Stimulated activated CD8-positive, alpha-beta memory T cell treated with anti-CD3 and anti-CD28 coated beads, Interleukin-7, amount 100 ng/mL, for 24 hours (primary cell): ENCODE results near the gene POMC.
"Not testable (repeated sequence)": the region's sequence is repeated elsewhere in the genome, so short reads cannot be mapped to it uniquely, and the experiment has no call there.

Source experiments
- DNase-seq: peaks from one replicate; pipeline ENCODE4 v3.0.0-alpha.2; 2020; ENCODE audit warnings: low read depth

The POMC gene

DNA sequence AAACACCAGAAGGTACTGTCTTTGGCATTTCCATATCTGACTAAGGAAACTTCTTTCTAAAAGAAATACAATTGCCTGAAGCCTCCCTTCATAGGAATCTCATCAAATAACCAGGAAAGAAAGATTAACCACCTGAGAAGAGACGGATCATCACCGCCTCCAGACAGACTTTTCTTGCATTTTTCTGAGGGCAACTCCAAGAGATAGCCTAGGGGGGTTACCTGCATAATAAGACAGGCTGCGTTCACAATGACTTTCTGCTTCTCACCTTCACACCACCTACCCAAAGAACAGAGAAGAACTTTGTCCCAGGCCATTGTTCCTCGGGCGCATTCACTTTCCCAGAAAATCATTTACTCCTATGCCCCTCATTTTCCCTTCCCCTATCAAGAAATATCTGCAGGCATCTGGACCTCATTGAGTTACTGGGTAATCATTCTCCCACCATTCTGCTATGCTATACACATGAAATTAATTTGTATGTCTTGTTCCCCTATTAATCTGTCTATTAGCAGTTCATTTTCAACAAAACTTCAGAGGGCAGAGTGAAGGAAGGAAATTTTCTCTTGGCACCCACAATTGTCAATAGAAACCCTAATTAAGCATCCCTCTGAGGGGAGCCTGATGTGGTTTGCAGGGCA, 8.3 kb upstream of the POMC start:
- no peak for DNase-seq

DNA sequence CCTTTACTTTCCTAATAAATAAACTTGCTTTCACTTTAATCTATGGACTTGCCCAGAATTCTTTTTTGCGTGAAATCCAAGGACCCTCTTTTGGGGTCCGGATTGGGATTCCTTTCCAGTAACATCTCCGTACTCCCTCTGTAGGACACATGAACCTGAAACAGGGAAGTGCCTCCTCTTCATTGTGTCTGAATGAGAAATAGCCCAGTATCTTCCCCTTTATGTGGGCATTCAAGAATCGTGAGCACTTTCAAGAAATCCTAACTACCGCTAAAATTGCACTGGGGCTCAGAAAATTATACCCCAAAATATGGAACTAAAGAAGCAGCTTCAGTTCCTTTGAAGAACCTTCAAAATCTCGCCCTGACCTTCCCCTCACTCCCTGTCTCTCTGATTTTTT, 7.8 kb upstream of the POMC start:
- no peak for DNase-seq

DNA sequence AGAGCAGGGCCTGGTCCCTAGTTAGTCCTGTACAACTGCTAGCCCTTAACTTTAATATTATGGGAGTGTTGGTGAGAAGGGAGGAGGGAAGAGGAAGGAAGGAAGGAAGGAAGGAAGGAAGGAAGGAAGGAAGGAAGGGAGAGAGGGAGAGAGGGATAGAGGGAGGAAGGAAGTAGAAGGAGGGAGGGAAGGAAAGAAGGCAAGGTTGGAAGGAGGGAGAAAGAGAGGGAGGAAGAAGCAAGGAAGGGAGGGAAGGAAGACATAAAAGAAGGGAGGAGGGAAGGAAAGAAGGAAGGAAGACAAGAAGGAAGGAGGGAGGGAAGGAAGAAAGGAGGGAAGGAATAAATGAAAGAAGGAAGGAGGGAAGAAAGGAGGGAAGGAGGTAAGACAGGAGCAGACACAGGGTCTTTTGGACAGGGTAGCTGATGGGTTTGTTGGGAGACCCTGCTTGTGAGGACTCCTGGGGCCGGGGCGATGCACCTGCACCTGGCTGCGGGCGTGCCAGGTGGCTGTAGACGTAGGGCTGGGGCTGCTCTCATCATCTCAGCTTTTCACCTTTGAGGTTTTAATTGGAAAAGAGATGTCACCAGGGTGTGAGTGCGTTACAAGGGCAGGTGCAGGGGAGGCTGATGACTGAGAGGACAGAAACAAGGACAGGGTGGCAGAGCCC, 5.9 kb upstream of the POMC start:
- DNase-seq = no peak

DNA sequence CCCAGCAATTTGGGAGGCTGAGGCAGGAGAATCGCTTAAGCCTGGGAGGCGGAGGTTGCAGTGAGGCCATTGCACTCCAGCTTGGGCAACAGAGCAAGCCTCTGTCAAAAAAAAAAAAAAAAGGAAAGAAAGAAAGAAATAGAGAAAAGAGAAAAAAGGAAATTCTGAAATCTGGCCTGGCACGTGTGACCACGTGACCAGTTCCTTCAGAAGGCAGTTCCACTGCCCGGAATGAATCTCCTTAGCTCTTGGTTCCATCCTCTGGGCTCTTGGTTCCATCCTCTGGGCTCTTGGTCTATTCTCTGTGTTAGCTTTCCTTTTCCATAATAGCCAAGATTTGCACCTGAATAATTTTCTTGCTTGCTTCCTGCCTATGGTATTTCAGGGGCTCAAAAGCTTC, 5.3 kb upstream of the POMC start:
- DNase-seq = no peak

DNA sequence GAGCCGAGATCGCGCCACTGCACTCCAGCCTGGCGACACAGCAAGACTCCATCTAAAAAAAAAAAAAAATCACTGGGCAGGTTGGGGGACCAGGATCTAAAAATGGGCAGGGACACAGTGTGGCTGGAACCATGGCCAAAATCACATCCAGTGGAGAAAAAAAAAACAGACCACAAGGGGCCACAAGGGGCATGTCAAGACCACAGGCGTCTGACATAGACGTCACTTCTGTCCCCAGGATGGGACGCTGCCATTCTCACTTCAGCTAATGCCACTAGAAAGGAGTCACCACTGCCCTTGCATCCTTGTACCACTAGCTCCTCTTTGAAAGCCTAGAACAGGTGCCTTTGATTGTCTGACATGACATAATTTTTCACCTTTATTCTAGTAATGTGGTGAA, 2.5 kb upstream of the POMC start:
- no peak for DNase-seq

DNA sequence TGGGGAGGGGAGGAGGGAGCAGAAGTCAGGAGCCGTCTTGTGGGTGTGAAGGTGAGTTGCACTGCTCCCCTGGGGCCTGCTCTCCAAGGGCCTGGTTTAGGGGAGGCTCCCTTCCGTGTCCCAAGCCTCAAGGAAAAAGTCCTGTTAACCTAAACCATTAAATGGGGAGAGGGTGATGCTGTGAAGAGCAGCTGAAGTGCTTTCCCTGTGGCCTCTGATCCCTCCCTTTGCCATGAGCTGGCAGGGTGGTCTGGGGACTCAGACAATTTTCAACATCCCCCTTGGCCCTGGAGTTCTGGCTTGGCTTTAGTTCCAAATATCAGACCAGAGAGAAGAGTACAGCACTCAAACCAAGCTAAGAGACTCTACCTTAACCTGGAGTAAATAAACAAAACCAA, 692 bp upstream of the POMC start:
- no peak for DNase-seq

GRCh38 chr2:25165992-25166875, 2.1 kb downstream of the POMC start:
- DNase-seq = no peak

- no peak for DNase-seq
These were observed 3.8 kb downstream of the POMC start for GRCh38 chr2:25164561-25164960.

DNA sequence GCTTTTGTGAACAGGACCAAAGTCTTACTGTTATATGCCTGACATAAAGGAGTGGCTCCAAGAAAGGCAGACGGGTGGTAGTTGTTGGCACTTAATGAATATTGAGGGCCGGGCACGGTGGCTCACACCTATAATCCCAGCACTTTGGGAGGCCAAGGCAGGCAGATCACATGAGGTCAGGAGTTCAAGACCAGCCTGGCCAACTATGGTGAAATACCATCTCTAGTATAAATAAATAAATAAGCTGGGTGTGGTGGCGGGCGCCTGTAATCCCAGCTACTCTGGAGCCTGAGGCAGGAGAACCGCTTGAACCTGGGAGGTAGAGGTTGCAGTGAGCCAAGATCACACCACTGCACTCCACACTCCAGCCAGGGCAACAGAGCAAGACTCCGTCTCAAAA, 6.3 kb downstream of the POMC start:
- not testable (repeated sequence) for DNase-seq

- DNase-seq = peak; percentile 55
These were observed 7.2 kb downstream of the POMC start for GRCh38 chr2:25161055-25161781.

- no peak for DNase-seq
These were observed 8.0 kb downstream of the POMC start for GRCh38 chr2:25160376-25160775.

DNA sequence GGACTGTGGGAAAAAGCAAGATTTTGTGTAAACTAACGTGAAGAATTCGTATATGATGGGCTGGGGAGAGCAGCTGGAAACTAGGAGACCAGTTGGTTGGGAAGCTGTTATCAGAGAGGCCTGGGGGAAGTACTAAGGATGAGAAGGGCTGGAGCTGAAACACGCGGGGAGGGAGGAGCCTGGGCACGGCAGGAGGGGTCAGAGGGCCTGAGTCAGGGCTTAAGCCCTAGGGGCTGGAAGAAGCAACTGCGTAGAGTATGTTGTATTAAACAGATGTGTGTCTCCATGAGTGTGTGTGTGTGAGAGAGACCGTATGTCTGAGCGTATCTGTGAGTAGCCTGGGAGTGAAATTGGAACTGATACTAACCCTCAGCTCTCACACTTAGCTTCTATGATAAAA, 8.4 kb downstream of the POMC start:
- no peak for DNase-seq

- no peak for DNase-seq
These were observed 10.1 kb downstream of the POMC start for GRCh38 chr2:25158096-25158852.

- no peak for DNase-seq
These were observed 13.0 kb downstream of the POMC start for GRCh38 chr2:25155401-25155800.

GRCh38 chr2:25151718-25152117, 16.7 kb downstream of the POMC start:
- DNase-seq = no peak

DNA sequence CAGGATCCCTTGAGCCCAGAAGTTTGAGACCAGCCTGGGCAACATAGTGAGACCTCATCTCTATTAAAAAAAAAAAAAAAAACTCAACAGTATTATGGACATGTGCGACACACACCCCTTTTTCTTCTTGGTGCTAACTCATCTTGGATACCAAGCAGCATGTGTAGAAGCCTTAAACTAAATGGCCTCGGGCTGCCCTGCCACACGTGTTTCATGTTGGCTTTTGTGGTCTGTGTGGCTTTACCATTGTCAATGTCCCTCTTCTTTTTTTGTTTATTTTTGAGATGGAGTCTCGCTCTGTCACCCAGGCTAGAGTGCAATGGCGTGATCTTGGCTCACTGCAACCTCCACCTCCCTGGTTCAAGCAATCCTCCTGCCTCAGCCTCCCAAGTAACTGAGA, 17.4 kb downstream of the POMC start:
- not testable (repeated sequence) for DNase-seq

DNA sequence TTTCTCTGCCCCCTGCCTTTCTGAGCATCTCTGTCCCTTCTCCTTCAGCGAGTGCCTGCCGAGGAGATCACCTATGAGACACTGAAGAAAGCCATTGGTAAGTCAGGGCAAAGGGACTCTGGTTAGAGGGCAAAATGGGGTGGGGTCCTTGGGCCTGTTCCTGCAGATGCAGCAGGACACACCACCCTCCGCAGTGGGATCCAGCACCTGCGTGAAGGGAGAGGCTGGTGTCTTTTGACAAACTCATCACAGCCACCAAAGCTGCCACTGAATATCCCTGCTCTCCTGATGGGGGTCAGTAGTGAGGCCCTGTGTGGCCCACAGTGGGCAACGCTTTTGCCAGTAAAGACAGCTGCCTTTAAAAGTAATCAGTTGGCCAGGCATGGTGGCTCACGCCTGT, 18.7 kb downstream of the POMC start:
- no peak for DNase-seq

DNA sequence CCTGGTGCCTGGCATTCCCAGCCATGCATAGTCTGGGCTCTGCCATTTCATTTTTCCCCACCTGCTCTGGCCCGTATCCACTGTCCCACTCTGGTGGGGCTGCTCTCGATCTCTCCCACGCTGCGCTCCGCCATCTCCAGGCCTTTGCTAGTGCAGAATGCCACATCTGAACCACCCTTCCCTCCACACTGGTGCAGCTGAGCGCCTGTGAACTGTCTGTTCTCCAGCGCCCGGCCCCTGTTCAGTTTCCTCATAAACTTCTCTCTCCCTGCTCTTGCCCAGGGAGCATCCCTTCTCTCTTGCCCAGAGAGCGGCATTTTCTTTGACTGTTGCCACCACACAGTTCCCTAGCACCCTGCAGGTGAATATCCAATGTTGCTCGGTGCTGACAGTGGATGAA, 21.5 kb downstream of the POMC start:
- no peak for DNase-seq

GRCh38 chr2:25145803-25146202, 22.6 kb downstream of the POMC start:
- DNase-seq = no peak

DNA sequence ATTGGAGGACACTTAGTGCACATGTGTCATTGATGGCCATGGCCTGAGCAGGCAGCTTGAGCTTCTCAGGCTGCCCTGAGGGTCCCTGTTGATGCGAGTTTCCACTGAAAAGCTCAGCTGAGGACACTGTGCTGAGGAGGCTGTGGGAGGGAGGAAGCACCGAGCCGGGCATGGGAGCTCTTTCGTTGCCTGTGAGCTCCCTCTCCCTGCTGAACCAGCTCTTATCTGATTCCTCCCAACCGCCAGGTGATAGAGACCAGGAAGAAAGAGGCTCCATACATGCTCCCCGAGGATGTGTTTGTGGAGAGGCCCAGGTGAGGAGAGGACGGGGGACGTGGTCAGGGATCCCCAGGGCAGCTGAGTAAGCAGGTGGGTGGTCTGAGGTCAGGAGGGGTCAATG, 27.3 kb downstream of the POMC start:
- DNase-seq = no peak

DNA sequence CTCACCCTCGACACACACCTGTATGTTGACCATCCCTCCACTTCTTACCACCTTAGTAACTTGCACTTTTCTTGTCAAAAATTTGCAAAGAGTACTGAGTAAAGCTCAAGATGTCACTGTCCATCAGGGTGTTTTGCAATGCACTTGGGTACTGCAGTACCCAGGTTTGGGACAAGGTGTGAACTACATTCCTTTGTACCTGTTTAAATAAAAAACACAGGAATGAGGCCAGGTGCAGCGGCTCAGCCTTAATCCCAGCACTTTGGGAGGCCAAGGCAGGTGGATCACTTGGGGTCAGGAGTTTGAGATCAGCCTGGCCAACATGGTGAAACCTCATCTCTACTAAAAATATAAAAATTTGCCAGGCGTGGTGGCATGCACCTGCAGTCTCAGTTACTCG, 27.8 kb downstream of the POMC start:
- DNase-seq = not testable (repeated sequence)

DNA sequence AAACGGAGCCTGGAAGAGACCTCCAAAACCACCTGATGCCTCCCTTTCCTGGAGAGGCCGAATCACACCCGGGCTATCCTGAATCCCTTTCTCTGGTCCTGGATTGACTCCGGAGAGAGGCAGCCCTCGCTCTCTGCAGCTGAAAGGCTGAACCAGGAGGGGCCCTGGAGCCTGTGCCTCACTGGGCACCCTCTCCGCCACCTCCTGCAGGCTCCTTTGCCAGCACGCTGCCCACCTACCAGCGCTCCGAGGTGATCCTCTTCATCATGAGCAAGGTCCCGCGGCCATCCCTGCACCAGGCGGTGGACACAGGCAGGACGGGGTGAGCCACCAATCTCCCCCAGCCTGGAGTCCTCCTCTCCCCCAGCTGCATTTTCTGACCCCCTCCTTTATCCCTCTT, 35.7 kb downstream of the POMC start:
- DNase-seq = no peak
